ENCODE measurements around the gene GPR158. TPM values are rescaled to one million over a fixed set of nuclear protein-coding genes. Genes with fewer than 3 reads are reported as not detected.

GPR158 gene
- total and polyA plus RNA-seq, 9 of the 15 experiments (the other 6 are each of a cell fraction or from before 2014, with no cell fraction given): 4.0 to 7.6 (median 5.0) TPM

- TF ChIP-seq CHD7 (IDR thresholded peaks at IDR 0.05; ENCODE audit: low read depth, low read length): no peak
- no peak for TF ChIP-seq ZNF354B (CRISPR knock-in tag; IDR thresholded peaks at IDR 0.05)
Measured at GRCh38 chr10:25393621-25394020, 218.8 kb downstream of the GPR158 start (continued).
